ENCODE measurements around the gene GDNF. TPM values are rescaled to one million over a fixed set of nuclear protein-coding genes. Genes with fewer than 3 reads are reported as not detected.

GDNF gene
- total and polyA plus RNA-seq, 4 donors: 0.09 to 0.25 TPM; not detected in 2

GRCh38 chr5:37769840-37770239 lies 70.0 kb downstream of the GDNF start (continued):
- TF ChIP-seq NR2F2 (IDR thresholded peaks at IDR 0.05) (peak; percentile 76), HNF4G (IDR thresholded peaks at IDR 0.05) (peak; percentile 93), RXRA (IDR thresholded peaks at IDR 0.05) (peak; percentile 100), TAF1 (conservative IDR thresholded peaks at IDR 0.05) (no peak), FOXA1 (IDR thresholded peaks at IDR 0.05) (no peak), YY1 (IDR thresholded peaks at IDR 0.05) (peak; percentile 66), SP1 (IDR thresholded peaks at IDR 0.05) (peak; percentile 93), MAX (IDR thresholded peaks at IDR 0.05) (peak; percentile 75), FOXA2 (IDR thresholded peaks at IDR 0.05) (peak; percentile 60)
- TF ChIP-seq, protein P1, sequence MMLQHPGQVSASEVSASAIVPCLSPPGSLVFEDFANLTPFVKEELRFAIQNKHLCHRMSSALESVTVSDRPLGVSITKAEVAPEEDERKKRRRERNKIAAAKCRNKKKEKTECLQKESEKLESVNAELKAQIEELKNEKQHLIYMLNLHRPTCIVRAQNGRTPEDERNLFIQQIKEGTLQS (IDR thresholded peaks at IDR 0.05): peak; percentile 52

DNA sequence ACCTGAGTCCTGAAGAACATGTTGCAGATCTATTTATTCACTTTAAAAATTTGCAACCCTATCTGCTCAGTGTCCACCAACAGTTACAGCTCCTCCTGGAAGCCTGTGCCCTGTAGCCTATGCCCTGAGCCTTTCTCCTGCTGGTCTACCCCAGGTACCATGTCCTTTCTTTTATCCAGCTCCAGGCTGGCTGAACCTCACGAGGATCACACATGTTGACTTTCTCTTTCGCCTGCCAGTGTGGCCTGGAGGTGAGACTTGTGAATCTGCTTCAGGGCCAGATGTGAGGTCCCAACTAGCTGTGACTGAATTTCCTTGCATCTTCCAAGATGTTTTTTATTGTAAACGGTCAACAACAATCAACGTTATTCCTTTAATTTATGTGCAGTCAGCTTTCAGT lies 70.7 kb downstream of the GDNF start:
- no peak overlapping the region for H3K4me3 ChIP-seq (ENCODE audit: low read depth in 1 of 3, low read length in 3 of 3)
- WGBS: 48% methylated on average over 4 of the region's 4 CpGs
- H3K27ac ChIP-seq (ENCODE audit: low read depth in 1 of 2, low read length in 2 of 2): peak overlapping the region; percentile 49 to 51
- peaks cover 8 to 53% (median 42%) of the 10 kb centered on the region in 4 donors for H3K4me1 ChIP-seq (ENCODE audit: control insufficient read depth in 4 of 4, insufficient read depth in 4 of 4, low read length in 3 of 4)
- H3K9ac ChIP-seq (ENCODE audit: low read depth in 1 of 2, low read length in 2 of 2): no peak overlapping the region
- no peaks in the 10 kb centered on the region for H3K36me3 ChIP-seq (ENCODE audit: control insufficient read depth in 4 of 4, insufficient read depth in 3 of 4, low read depth in 1 of 4, low read length in 3 of 4)
- no peak for DNase-seq (ENCODE audit: low spot score)
- no peak for TF ChIP-seq REST (IDR thresholded peaks at IDR 0.05)
- TF ChIP-seq, protein P1 (IDR thresholded peaks at IDR 0.05): no peak
- TF ChIP-seq HNF4A (conservative IDR thresholded peaks at IDR 0.05): peak in 1 of 2 donors; percentile 47
- TF ChIP-seq RXRA (IDR thresholded peaks at IDR 0.05): peak in 1 of 2 donors; percentile 28
- no peaks in the 10 kb centered on the region for H3K27me3 ChIP-seq (ENCODE audit: control insufficient read depth in 4 of 4, insufficient read depth in 4 of 4, low read length in 3 of 4)
- no peaks in the 10 kb centered on the region for H3K9me3 ChIP-seq (ENCODE audit: control insufficient read depth in 4 of 4, low read length in 3 of 4)

- H3K4me3 ChIP-seq (ENCODE audit: low read depth in 1 of 3, low read length in 3 of 3): no peak overlapping the region
- H3K36me3 ChIP-seq (ENCODE audit: control insufficient read depth in 4 of 4, insufficient read depth in 3 of 4, low read depth in 1 of 4, low read length in 3 of 4): no peaks in the 10 kb centered on the region
- no peak overlapping the region for H3K27ac ChIP-seq (ENCODE audit: low read depth in 1 of 2, low read length in 2 of 2)
- no peak for DNase-seq (ENCODE audit: low spot score)
- TF ChIP-seq RXRA (IDR thresholded peaks at IDR 0.05) (peak in 1 of 2 donors; percentile 66), CTCF (IDR thresholded peaks at IDR 0.05; ENCODE audit: low read depth, low read length, missing input control) (no peak), HNF4A (conservative IDR thresholded peaks at IDR 0.05) (peak; percentile 60 to 70), SP1 (IDR thresholded peaks at IDR 0.05) (peak; percentile 14)
- peaks cover 8 to 53% (median 42%) of the 10 kb centered on the region in 4 donors for H3K4me1 ChIP-seq (ENCODE audit: control insufficient read depth in 4 of 4, insufficient read depth in 4 of 4, low read length in 3 of 4)
- H3K9me3 ChIP-seq (ENCODE audit: control insufficient read depth in 4 of 4, low read length in 3 of 4): no peaks in the 10 kb centered on the region
- H3K27me3 ChIP-seq (ENCODE audit: control insufficient read depth in 4 of 4, insufficient read depth in 4 of 4, low read length in 3 of 4): no peaks in the 10 kb centered on the region
- H3K9ac ChIP-seq (ENCODE audit: low read depth in 1 of 2, low read length in 2 of 2): no peak overlapping the region
Observed at GRCh38 chr5:37768371-37768770, 71.5 kb downstream of the GDNF start.

Data from liver (tissue), 9 donors.